Activated CD4-positive, alpha-beta T cell treated with anti-CD3 and anti-CD28 coated beads, Interleukin-2, amount 50 U/mL, for 24 hours (primary cell): ENCODE measurements around the gene COL9A3.

Source experiments
- DNase-seq, 2 donors: peaks; one replicate each; pipeline ENCODE4 v3.0.0-alpha.2; 2020; ENCODE audit warnings: low read depth in 1 of 2, low spot score in 1 of 2

Gene COL9A3

GRCh38 chr20:62822239-62822787, 5.5 kb downstream of the COL9A3 start:
- no peak for DNase-seq

- DNase-seq: no peak
Observed at GRCh38 chr20:62822788-62823651, 6.2 kb downstream of the COL9A3 start.

GRCh38 chr20:62823688-62824475, 7.0 kb downstream of the COL9A3 start:
- DNase-seq: no peak

- no peak for DNase-seq
Observed at GRCh38 chr20:62824476-62825332, 7.9 kb downstream of the COL9A3 start.

DNA sequence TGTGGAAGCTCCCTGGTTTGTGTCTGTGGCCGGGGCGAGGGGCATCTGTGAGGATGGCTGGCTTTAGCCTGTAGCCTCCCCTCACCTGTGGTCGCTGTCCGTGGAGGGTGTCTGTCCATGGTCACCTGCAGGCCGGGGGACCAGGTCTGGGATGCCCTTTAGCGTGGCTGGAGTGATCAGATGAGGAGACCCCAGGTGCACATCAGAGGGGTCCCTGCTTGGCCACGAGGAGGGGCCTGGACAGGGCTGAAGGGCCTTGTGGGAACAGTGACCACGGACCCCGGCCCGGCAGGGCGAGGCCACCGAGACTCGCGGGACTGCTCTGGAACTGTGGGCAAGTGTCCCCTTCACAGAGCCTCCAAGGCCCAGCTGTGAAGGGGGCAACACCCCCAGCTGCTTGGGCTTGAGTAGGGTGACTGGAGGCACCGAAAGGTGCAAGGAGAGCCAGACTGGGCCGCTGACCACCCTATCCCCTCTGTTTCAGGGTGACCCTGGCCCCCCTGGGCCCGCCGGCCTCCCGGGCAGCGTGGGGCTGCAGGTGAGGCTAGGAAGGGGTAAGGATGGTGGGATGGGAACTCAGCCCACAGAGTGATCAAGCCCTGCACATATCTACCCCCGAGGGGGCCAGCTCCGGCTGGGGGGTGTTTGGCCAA, 8.6 kb downstream of the COL9A3 start:
- DNase-seq: no peak

- no peak for DNase-seq
Observed at GRCh38 chr20:62825986-62826645, 9.3 kb downstream of the COL9A3 start.

- no peak for DNase-seq
Observed at GRCh38 chr20:62826646-62827310, 9.9 kb downstream of the COL9A3 start.

DNA sequence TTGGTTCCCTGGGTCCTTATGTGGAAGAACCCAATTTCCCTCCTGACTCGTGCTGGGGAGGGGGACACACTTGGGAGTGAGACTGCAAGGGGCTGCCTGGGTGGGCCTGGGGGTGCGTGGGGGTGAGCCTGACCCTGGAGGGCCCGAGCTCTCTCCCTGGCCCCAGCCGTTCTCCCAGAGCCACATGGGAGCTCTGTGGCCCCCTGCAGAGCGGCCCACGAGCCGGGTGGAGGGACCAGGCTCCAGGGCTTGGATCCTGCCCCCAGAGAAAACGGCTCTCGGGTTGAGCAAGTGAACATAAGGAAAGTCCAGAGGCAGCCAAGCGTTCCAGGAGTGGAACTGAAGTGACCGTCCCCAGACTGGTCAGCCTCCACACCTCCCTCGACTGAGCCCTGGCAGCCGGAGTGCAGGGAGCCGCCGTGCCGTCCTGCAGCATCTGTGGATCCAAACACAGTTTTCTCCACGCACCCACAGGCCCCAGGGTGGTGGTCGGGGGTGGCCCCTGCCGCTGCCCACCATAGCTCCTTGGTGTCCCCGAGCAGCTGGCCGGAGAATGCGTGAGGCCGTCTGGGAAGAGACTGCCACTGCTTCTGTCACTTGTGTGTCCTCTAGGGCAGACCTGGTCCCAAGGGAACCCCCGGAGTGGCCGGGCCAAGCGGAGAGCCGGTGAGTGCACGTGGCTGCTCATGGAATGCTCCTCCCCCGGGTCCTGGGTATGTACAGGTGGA, 10.6 kb downstream of the COL9A3 start:
- no peak for DNase-seq

GRCh38 chr20:62828051-62828450, 11.2 kb downstream of the COL9A3 start:
- no peak for DNase-seq

DNA sequence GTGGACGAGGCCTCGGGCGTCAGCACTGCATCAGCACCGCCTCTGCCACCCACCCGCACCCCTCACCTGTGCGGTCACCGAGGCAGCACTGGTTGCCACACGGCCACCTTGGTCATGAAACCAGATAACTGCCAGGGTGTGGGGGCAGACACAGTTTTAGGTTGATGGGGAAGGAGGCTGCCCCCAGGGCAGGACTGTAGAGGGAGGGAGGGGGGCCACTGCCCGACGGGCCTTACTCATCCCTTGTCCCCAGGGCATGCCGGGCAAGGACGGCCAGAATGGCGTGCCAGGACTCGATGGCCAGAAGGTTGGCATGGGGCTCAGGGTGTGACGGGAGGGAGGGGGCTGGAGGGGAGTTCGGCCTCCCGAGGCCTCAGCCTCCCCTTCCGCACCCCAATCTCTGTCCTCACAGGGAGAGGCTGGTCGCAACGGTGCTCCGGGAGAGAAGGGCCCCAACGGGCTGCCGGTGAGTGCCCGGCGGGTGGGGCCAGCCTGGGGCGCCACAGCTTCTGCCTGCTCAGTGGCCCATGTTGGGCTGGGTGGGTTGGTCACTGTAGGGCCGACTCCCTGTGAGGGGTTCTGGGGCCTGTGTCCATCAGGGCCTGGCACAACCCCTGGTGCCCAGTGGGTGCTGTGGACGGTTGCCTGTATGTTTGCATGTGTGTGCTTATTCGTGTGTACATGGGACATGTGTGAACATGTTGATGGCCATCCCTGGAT, 11.8 kb downstream of the COL9A3 start:
- DNase-seq: no peak

GRCh38 chr20:62829231-62830230, 12.7 kb downstream of the COL9A3 start:
- DNase-seq: no peak

GRCh38 chr20:62830251-62830650, 13.4 kb downstream of the COL9A3 start:
- DNase-seq: no peak

- no peak for DNase-seq
Observed at GRCh38 chr20:62830821-62831220, 14.0 kb downstream of the COL9A3 start.

GRCh38 chr20:62831361-62831788, 14.5 kb downstream of the COL9A3 start:
- no peak for DNase-seq

DNA sequence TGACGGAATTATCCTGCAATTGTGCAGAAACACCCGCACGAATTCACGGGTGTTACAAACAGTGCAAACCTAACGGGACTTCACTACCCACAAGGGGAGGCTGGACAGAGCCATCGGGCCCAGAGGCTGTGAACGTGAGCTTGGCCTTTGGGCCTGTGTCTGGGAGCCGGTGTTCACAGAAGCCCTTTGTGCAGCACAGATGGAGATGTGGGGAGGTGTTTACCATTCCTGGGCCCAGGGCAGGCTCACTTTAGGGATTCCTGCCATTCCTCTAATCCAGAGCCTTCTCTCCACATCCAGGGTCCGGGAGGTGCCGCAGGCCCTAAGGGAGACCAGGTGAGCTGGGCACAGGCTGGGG, 15.0 kb downstream of the COL9A3 start:
- no peak for DNase-seq

GRCh38 chr20:62832212-62832922, 15.5 kb downstream of the COL9A3 start:
- DNase-seq: peak in 1 of 2 donors; percentile 15
